NK-92 treated with Interleukin-12 subunit alpha and Interleukin-12 subunit beta, amount 100 ng/mL, for 24 hours (cell line): ENCODE data around the gene IFNGR2.
"Not testable (repeated sequence)": the region's sequence is repeated elsewhere in the genome, so short reads cannot be mapped to it uniquely, and the experiment has no call there.

Experiments
- DNase-seq: peaks from one replicate; lab custom pipeline; 2025; lab: John Stamatoyannopoulos, UW

The IFNGR2 gene

DNA sequence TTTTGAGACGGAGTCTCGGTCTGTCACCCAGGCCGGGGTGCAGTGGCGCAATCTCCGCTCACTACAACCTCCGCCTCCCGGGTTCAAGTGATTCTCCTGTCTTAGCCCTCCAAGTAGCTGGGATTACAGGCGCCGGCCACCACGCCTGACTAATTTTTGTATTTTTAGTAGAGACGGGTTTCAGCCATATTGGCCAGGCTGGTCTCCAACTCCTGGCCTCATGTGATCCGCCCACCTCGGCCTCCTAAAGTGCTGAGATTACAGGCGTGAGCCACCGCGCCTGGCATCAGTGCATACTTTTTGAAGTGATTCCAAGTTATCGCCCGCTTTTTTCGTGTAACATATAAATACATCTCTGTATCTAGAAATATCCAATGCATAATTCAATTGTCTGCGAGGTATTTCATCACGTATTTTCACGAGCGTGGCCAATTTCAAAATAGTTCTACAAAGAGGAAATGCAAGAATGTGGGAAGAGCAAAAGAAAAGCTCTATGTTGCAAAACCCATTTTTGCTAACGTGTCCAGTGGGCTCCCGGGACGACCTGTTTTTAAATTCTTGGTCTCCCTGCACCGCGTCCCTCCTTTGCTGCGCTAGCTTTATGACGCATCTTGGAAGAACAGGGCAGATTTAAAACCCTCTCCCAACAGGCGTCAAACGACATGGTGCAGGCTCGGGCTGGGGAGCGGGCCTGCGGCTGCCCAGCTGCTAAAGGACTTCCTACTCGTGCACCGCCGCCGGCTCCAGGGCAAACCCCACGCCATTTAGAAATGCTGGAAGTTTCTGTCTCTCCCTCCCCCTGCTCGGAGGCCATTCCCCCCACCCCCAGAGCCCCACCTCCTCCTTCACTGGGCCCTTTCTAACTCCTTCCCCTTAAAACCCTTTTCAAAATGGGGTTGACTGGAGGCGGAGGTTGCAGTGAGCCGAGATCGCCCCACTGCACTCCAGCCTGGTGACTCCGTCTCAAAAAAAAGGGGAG lies 923 bp upstream of the IFNGR2 start:
- DNase-seq = no peak

- DNase-seq = no peak
These were observed 773 bp downstream of the IFNGR2 start for GRCh38 chr21:33403786-33404585.

DNA sequence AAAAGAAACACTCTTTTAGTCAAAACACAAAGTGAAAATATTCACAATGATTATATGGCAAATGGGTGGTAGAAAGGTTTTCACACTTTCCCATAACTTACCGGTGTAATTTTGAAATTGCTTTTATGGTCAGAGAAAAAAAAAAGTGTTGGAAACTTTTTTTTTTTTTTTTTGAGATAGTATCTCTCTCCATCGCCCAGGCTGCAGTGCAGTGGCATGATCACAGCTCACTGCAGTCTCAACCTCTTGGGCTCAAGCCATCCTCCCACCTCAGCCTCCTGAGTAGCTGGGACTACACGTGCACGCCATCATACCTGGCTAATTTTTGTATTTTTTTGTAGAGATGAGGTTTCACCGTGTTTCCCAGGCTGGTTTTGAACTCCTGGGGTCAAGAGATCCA lies 3.3 kb downstream of the IFNGR2 start:
- no peak for DNase-seq

DNA sequence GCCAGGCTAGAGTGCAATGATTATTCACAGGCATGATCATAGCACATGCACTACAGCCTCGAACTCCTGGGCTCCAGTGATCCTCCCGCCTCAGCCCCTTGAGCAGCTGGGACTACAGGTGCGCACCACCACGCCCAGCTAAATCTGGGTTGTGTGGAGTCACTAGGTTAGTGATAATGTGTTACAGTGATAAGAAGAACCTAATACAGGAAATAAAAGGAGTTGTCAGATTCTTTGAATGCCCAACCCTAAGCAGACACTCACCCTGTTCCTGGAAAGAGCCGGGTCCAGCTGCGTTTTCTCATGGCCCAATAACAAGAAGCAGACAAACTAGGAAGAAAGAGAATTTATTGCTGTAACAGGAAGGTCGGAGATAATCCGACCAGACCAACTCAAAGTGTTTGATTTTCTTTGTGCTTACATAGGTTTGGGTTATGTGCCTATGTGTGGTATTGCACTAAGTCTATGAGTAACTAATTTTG lies 8.8 kb downstream of the IFNGR2 start:
- no peak for DNase-seq

GRCh38 chr21:33412439-33412831 lies 9.2 kb downstream of the IFNGR2 start:
- DNase-seq = not testable (repeated sequence)

DNA sequence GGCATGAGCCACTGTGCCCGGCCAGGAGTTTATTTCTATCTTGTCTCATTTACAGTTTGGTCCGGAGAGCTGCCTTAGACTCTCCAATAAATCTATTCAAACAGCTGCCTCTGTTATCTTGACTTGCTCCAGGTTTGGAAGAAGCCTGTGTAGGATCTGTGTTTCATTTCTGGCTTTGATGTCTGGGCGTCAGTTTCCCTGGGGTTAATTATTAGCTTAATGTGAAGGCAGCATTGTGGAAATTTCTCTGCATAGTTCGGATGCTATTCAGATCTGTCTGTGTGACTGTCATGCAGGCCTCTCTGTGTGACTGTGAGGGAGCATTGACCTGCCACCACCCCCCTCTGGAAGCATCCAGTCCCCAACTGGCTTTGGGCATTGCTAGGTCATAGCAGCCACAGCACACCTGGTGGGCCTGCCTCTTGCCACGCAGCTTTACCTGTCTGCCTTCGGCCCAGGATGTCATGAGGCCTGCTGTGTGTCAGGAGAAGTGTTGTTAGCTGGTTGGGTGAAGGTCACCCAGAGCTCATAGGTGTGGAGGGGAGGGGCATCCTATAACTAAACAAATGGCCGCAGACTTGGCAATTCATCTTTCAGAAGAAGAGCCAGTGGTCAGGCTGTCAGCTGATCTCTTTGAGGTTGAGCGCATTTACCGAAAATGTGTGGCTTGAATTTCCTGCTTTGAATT lies 9.8 kb downstream of the IFNGR2 start:
- no peak for DNase-seq

DNA sequence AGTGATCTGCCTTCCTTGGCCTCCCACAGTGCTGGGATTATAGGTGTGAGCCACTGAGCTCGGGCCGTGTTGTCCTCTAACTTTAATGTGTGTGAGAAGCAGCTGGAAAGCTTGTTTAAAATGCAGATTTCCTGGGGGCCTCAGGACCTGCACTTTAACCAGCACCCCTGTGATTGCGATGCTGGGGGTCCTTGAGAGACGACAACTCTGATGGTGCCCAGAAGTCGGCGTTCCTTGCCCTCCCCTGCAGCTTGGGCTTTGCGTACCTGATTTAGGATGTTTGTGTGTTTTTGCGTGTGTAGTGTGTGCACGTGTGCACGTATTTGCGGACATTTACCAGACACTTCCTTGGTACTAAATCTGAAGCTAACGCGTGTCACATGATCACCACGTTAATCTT lies 10.9 kb downstream of the IFNGR2 start:
- DNase-seq = no peak

- no peak for DNase-seq
These were observed 11.7 kb downstream of the IFNGR2 start for GRCh38 chr21:33414926-33415325.

DNA sequence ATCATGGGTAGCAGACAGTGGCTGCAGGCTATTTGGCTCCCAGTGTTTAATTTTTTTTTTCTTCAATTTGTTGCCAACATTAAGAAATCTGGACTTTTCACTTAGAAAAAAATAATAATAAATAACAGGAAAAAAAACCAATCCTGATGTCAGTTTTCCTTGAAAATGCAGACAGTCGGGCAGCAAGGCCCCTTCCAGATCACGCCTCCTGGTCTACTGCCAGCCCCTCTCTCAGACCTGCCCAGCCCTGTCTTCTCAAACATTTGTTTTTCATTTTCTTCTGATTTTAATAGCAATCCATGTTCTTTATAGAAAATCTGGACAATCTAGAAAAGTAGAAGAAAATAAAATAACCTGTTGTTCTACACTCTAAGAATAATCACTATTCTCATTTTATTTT lies 15.5 kb downstream of the IFNGR2 start:
- DNase-seq = no peak

DNA sequence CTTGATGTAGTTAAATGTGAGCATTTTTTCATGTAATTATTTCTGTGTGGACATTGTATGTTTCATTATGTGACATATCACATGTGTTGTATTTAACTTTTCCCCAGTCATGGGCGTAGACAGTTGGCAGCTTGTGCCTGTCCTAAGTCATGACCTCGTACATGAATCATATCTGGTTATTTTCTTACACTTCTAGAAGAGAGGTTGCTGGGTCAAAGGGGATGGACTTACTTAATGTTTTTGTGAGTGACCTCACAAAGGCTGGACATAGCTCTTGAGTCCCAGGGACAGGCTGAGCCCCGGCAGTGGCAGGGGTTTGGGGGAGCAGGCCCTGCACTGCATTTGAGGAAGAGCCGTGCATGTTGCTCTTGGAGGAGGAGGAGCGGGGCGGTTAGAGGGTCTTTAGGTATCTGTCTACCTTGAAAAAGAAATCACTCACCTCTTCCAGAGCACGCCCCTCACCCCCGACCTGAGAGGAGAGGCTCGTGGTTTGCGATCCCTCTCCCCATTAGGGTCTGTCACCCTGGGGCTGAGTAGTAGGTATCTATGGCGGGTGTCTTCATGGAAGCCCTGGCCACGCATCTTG lies 16.4 kb downstream of the IFNGR2 start:
- DNase-seq = no peak

DNA sequence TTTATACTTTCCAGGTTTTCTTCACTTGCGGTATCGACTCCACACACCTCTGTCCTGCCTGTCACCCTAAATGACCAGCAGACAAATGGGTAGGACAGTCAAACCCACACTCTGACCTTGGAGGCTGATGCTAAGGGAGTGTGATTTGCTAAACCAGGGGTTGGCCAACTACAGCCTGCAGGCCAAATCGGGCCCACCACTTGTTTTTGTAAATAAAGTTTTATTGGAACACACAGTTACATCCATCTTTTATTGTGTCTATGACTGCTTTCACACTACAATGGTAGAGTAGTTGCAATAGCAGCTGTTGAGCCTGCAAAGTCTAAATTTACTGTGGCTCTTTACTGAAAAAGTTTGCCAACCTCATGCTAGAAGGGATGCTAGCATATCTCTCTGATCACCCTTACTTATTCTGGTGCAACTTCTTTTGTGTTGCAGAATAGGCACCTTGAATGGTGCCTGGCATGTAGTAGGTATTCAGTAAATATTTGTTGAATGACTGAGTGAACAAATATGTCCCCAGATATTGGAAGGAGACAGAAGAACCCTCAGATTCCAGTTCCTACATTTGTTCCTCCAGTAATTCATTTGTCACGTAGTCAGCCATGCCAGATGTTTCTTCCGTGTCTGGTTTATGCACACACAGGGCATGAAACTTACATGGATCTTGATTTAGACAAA lies 18.6 kb downstream of the IFNGR2 start:
- DNase-seq = no peak

GRCh38 chr21:33424214-33424613 lies 21.0 kb downstream of the IFNGR2 start:
- DNase-seq = no peak

DNA sequence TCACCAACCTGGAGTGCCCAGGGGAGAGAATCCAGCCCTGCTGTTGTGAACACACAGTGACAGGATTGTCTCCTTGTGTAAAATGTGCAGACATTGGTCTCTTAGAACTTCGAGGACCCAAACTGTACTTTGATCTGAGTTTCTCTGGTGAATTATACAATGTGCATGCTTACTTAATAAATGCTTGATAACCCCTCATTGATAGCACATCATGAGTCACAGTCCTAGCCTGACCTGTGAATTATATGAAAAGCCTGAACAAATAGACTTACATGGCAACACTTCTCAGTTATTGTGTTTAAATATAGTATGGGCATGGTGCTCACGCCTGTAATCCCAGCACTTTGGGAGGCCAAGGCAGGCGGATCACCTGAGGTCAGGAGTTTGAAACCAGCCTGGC lies 22.6 kb downstream of the IFNGR2 start:
- no peak for DNase-seq

DNA sequence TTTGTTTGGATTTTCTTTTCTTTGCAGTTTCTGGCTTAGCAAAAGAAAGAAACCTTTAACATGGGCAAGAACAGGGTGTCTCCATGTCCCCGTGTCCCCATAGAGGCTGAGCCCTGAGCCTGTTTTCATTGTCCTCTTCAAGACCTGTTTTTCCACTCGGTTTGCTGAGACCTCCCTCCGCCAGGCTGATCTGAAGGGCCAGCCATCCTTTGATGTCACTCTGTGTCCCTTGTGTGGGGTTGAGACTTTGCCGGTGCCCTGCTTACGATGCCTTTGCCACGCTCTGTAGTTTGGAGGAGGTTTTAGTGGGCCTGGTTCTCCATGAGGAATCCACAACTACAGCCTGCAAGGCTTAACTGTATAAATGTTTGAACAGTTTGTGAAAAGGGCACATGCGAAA lies 23.8 kb downstream of the IFNGR2 start:
- DNase-seq = no peak

DNA sequence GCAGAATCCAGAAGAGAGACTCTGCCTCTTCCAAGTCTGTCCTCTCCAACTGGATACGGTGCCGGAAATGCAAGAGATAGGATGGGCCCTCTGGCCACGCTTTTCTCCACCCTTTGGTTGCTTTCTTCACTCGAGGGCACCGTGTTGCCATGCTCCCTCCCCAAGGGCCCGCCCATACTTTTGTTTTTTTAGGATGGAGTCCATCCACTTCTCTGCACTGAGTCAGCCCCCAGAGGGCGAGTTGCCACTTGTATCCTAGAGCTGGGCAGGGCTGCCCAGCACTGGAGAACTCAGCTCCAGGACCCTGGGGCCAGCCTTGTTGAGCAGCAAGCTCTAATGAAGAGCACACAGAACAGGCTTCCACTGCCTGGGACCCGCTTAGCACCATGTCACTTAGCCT lies 25.5 kb downstream of the IFNGR2 start:
- no peak for DNase-seq

DNA sequence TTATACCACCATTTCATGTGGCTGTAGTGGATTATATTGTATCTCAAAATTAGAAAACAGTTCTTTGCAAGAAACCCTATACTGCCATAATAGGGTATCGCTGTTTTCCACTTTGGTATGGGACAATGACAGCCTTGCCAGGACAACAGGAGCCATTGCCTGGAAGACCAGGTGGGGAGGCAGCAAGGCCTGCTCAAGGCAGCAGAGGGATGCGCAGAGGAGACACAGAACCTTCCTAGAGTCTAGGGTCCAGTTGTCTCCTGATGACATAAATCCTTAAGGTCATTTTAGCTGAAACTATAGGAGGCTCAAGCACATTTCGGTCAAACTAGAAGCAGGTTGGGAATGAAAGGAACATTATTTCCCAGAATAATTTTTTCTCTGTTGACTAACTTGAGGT lies 27.6 kb downstream of the IFNGR2 start:
- no peak for DNase-seq

- DNase-seq = no peak
These were observed 29.3 kb downstream of the IFNGR2 start for GRCh38 chr21:33432496-33432895.

DNA sequence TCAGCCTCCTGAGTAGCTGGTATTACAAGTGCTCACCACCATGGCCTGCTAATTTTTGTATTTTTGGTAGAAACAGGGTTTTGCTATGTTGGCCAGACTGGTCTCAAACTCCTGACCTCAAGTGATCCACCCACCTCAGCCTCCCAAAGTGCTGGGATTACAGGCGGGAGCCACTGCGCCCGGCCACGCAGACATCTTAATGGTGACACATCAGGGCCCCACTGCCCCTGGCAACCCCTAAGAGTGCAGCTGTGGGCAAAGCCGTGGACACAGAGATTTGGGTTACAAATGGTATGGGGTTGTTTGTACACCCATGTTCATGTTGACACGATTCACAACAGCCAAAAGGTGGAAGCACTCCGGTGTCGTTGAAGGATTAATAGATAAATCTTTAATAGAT lies 29.8 kb downstream of the IFNGR2 start:
- DNase-seq = no peak

DNA sequence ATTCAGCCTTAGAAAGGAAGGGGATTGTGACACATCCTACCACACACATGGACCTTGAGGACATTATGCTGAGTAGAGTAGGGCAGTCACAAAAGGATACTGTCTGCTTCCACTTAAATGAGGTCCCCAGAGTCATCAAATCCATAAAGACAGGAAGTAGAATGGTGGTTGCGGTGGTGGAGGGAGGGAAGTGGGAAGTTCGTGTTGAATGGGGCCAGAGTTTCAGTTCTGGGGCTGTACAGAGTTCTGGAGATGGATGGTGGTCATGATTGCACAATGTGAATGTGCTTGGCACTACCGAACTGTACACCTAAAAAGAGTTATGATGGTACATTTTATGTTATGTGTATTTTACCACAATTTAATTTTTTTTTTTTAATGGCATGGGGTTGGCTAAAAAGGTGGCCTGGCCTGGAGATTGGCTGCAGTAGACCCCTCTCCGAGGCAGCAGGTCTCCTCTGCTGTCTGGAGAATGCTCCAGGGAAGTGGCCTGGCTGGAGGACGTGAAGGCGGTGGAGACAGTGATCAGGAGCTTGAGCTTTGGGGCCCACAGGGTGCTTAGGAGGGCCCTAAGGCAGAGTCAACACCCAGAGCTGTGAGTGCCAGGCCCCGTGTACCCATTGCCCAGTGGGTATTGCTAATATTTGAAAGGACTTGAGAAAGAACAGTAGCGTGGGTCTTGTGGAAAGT lies 30.4 kb downstream of the IFNGR2 start:
- no peak for DNase-seq

DNA sequence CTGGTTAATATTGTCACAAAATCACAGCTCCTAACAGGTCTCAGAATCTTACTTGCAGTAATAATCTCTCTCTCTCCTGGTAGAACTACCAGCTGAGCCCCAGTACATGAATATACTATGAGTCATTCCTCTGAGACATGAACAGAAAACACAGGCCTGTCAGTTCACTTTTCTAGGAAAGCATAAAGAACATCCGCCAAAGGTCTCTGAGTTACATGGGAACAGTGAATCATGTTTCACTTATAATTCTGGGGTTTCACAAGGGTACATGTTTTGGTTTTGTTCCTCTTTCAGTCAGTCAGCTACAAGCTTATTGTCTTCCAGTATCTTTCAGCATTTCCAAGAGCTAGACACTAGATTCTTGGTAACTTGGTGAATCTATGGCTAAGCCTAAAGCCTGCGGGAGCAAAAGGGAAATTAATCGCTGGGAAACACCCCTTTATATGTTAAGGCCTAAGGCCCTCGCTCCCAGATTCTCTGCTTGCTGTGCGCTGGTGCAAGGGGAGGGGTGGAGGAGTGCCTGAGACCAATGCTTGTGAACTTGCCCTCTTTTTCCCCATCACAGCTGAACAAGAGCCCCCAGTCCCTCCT lies 31.7 kb downstream of the IFNGR2 start:
- DNase-seq = peak; percentile 13
